ENCODE measurements around the gene SLC1A2.

Gene SLC1A2

DNA sequence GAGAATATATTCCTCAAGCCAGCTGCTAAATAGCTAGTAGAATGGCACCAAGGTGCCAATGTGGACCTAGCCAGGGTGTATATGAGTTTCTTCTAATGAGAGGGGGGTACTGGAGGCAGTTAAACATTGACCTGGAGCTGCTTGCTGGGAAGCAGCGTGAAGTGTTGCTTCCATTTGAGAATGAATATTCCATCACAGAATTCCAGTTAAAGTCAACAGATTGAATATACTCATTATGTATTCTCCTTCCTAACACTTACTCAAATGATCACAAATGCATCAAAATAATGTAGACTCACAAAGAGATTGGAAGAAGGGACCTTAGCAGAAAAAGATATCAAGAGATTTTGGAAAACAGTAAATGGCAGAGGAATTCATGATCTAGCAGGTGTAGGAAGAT lies 178.3 kb downstream of the SLC1A2 start:
- H3K4me3 ChIP-seq (ENCODE audit: low read length in 2 of 2): no peak overlapping the region
- H3K4me1 ChIP-seq (ENCODE audit: control insufficient read depth in 2 of 2, insufficient read depth in 1 of 2, low read depth in 1 of 2, low read length in 2 of 2): no peaks in the 10 kb centered on the region
- WGBS, 2 donors (ENCODE audit: extremely low coverage in 2 of 2, insufficient read length in 2 of 2, insufficient replicate concordance in 1 of 2): no CpG with 5 or more reads among the region's 1 CpG
- H2BK120ac ChIP-seq (ENCODE audit: low read depth, low read length): no peak overlapping the region
- H3K4me2 ChIP-seq (ENCODE audit: insufficient read depth, low read length, poor library complexity, severe bottlenecking): no peak overlapping the region
- H3K27ac ChIP-seq (replicated peaks; ENCODE audit: low read length): no peak overlapping the region
- no peaks in the 10 kb centered on the region for H3K36me3 ChIP-seq (replicated peaks in 1 of 2; ENCODE audit: control insufficient read depth in 2 of 2, insufficient read depth in 2 of 2, low read length in 2 of 2)
- no peak for DNase-seq (ENCODE audit: low spot score)
- no peak overlapping the region for H3K23ac ChIP-seq (ENCODE audit: low read depth, low read length, poor library complexity)
- no peaks in the 10 kb centered on the region for H3K27me3 ChIP-seq (ENCODE audit: control insufficient read depth in 3 of 3, insufficient read depth in 3 of 3, low read depth in 1 of 3, low read length in 3 of 3)
- H3K9me3 ChIP-seq (replicated peaks in 1 of 2; ENCODE audit: control insufficient read depth in 2 of 2, insufficient read depth in 1 of 2, low read depth in 1 of 2, low read length in 2 of 2): no peaks in the 10 kb centered on the region
- H3K9ac ChIP-seq (ENCODE audit: low read depth, low read length, poor library complexity): no peak overlapping the region
- H3K14ac ChIP-seq (ENCODE audit: low read length): no peak overlapping the region
- H4K8ac ChIP-seq (ENCODE audit: low read depth, low read length): no peak overlapping the region
- H3K79me1 ChIP-seq (ENCODE audit: low read depth, low read length): no peaks in the 10 kb centered on the region
- H2BK15ac ChIP-seq (ENCODE audit: low read length): no peak overlapping the region
- H3K18ac ChIP-seq (ENCODE audit: low read length): no peak overlapping the region
- no peak overlapping the region for H2BK5ac ChIP-seq (ENCODE audit: low read length)
- no peak overlapping the region for H3K4ac ChIP-seq (ENCODE audit: low read length)
- no peak overlapping the region for H4K91ac ChIP-seq (ENCODE audit: low read depth, low read length, poor library complexity)
- no peak overlapping the region for H2BK12ac ChIP-seq (ENCODE audit: low read length)
- H2AFZ ChIP-seq (ENCODE audit: low read length): no peak overlapping the region
- no peak overlapping the region for H2AK5ac ChIP-seq (ENCODE audit: low read depth, low read length)

DNA sequence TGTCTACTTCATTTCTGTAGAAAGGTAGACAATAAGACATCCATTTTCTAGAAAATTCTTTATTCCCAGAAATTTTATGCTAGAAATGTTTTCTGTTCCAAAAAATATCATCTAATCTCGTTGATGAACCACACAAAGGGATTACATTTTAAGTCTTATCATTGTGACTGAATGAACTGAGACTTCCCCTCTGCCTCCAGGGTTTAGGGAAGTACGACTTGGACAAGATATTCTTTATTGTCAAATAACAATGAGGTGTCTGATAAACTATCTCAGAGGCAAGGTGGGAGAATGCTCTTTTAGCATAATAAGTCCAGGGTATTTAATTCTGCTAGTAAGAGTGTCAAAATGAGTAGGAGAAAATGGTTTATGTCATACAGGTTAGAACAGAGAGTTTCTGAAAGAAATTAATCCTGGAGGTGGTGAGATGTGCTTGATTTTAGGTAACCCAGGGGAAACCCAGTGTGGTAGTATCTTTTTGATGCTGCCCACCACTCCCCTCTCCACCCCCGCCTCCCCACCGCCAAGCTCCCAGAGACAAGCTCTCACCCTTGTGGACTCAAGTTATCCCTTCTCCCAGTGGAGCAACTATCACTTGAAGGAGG lies 179.8 kb downstream of the SLC1A2 start:
- Histone ChIP-seq H3K4me3 (ENCODE audit: low read length in 2 of 2) (no peak overlapping the region), H3K23ac (ENCODE audit: low read depth, low read length, poor library complexity) (no peak overlapping the region), H3K14ac (ENCODE audit: low read length) (no peak overlapping the region), H2BK5ac (ENCODE audit: low read length) (no peak overlapping the region), H2AK5ac (ENCODE audit: low read depth, low read length) (no peak overlapping the region), H4K91ac (ENCODE audit: low read depth, low read length, poor library complexity) (no peak overlapping the region), H3K79me1 (ENCODE audit: low read depth, low read length) (no peaks in the 10 kb centered on the region), H2BK15ac (ENCODE audit: low read length) (no peak overlapping the region), H2BK12ac (ENCODE audit: low read length) (no peak overlapping the region), H2BK120ac (ENCODE audit: low read depth, low read length) (no peak overlapping the region), H3K9ac (ENCODE audit: low read depth, low read length, poor library complexity) (no peak overlapping the region), H3K27me3 (ENCODE audit: control insufficient read depth in 3 of 3, insufficient read depth in 3 of 3, low read depth in 1 of 3, low read length in 3 of 3) (no peaks in the 10 kb centered on the region), H4K8ac (ENCODE audit: low read depth, low read length) (no peak overlapping the region), H3K4me2 (ENCODE audit: insufficient read depth, low read length, poor library complexity, severe bottlenecking) (no peak overlapping the region), H3K4me1 (ENCODE audit: control insufficient read depth in 2 of 2, insufficient read depth in 1 of 2, low read depth in 1 of 2, low read length in 2 of 2) (no peaks in the 10 kb centered on the region), H3K18ac (ENCODE audit: low read length) (no peak overlapping the region), H3K4ac (ENCODE audit: low read length) (no peak overlapping the region), H3K9me3 (replicated peaks in 1 of 2; ENCODE audit: control insufficient read depth in 2 of 2, insufficient read depth in 1 of 2, low read depth in 1 of 2, low read length in 2 of 2) (peaks cover 0 to under 1% of the 10 kb centered on the region in 2 donors), H3K36me3 (replicated peaks in 1 of 2; ENCODE audit: control insufficient read depth in 2 of 2, insufficient read depth in 2 of 2, low read length in 2 of 2) (no peaks in the 10 kb centered on the region), H2AFZ (ENCODE audit: low read length) (no peak overlapping the region), H3K27ac (replicated peaks; ENCODE audit: low read length) (no peak overlapping the region)
- WGBS, 2 donors (ENCODE audit: extremely low coverage in 2 of 2, insufficient read length in 2 of 2, insufficient replicate concordance in 1 of 2): no CpG with 5 or more reads among the region's 4 CpGs
- no peak for DNase-seq (ENCODE audit: low spot score)

- Histone ChIP-seq H3K27me3 (ENCODE audit: control insufficient read depth in 3 of 3, insufficient read depth in 3 of 3, low read depth in 1 of 3, low read length in 3 of 3) (no peaks in the 10 kb centered on the region), H3K27ac (replicated peaks; ENCODE audit: low read length) (no peak overlapping the region), H3K4me1 (ENCODE audit: control insufficient read depth in 2 of 2, insufficient read depth in 1 of 2, low read depth in 1 of 2, low read length in 2 of 2) (no peaks in the 10 kb centered on the region), H3K18ac (ENCODE audit: low read length) (no peak overlapping the region), H3K79me1 (ENCODE audit: low read depth, low read length) (no peaks in the 10 kb centered on the region), H3K36me3 (replicated peaks in 1 of 2; ENCODE audit: control insufficient read depth in 2 of 2, insufficient read depth in 2 of 2, low read length in 2 of 2) (no peaks in the 10 kb centered on the region), H3K4ac (ENCODE audit: low read length) (no peak overlapping the region), H2AFZ (ENCODE audit: low read length) (no peak overlapping the region), H2BK15ac (ENCODE audit: low read length) (no peak overlapping the region), H2BK120ac (ENCODE audit: low read depth, low read length) (no peak overlapping the region), H3K23ac (ENCODE audit: low read depth, low read length, poor library complexity) (no peak overlapping the region), H3K9me3 (replicated peaks in 1 of 2; ENCODE audit: control insufficient read depth in 2 of 2, insufficient read depth in 1 of 2, low read depth in 1 of 2, low read length in 2 of 2) (peaks cover 0 to 4% of the 10 kb centered on the region in 2 donors), H4K91ac (ENCODE audit: low read depth, low read length, poor library complexity) (no peak overlapping the region), H2BK5ac (ENCODE audit: low read length) (no peak overlapping the region), H2BK12ac (ENCODE audit: low read length) (no peak overlapping the region), H3K9ac (ENCODE audit: low read depth, low read length, poor library complexity) (no peak overlapping the region), H3K4me2 (ENCODE audit: insufficient read depth, low read length, poor library complexity, severe bottlenecking) (no peak overlapping the region), H4K8ac (ENCODE audit: low read depth, low read length) (no peak overlapping the region), H2AK5ac (ENCODE audit: low read depth, low read length) (no peak overlapping the region), H3K4me3 (ENCODE audit: low read length in 2 of 2) (no peak overlapping the region), H3K14ac (ENCODE audit: low read length) (no peak overlapping the region)
- DNase-seq (ENCODE audit: low spot score): no peak
- no CpG with 5 or more reads among the region's 1 CpG for WGBS, 2 donors (ENCODE audit: extremely low coverage in 2 of 2, insufficient read length in 2 of 2, insufficient replicate concordance in 1 of 2)
These were observed 180.5 kb downstream of the SLC1A2 start for GRCh38 chr11:35238882-35239281.

DNA sequence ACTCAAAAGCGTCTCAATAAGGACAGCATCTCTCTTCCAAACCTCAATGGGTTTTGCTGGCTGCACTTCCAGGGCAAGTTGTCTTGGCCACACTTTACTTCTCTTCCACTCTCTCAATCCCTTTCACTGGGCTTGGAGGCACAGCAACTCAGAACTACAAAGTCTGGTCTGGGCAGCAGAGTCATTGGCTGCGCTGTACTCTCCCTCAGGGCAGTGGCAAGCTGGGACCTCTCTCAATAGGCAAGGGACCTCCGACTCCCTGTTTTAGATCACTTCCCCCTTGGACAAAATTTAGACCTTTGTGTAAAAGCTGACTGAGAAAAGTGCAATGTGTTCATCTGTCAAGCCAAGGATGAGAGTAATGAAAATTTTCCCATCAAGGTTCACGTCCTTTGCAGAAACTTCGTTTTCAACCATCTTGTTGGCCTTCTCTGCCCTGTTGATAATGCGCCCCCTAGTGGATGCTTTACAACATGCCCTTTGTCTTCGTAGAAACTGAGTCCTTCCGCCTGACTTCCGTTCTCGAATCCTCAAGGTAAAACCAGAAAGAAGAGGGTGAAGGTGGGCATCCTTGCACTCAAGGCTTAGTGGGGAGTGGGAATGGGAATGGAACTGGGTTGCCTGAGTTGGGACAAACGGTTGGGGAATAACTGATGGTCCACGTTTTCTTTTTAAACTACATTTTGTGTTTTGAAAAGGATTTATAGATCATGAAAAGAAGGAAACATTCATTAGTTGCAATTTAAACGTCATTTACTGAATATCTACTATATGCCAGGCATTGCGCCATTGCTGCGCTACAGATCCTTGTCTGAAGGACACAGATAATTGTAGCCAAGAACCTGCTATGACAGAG lies 181.3 kb downstream of the SLC1A2 start:
- Histone ChIP-seq H3K14ac (ENCODE audit: low read length) (no peak overlapping the region), H2BK120ac (ENCODE audit: low read depth, low read length) (no peak overlapping the region), H3K27ac (replicated peaks; ENCODE audit: low read length) (no peak overlapping the region), H4K91ac (ENCODE audit: low read depth, low read length, poor library complexity) (no peak overlapping the region), H2BK15ac (ENCODE audit: low read length) (no peak overlapping the region), H3K4me1 (ENCODE audit: control insufficient read depth in 2 of 2, insufficient read depth in 1 of 2, low read depth in 1 of 2, low read length in 2 of 2) (no peaks in the 10 kb centered on the region), H3K4me3 (ENCODE audit: low read length in 2 of 2) (no peak overlapping the region), H3K79me1 (ENCODE audit: low read depth, low read length) (no peaks in the 10 kb centered on the region), H4K8ac (ENCODE audit: low read depth, low read length) (no peak overlapping the region), H3K4me2 (ENCODE audit: insufficient read depth, low read length, poor library complexity, severe bottlenecking) (no peak overlapping the region), H3K18ac (ENCODE audit: low read length) (no peak overlapping the region), H2AK5ac (ENCODE audit: low read depth, low read length) (no peak overlapping the region), H2BK12ac (ENCODE audit: low read length) (no peak overlapping the region), H3K9ac (ENCODE audit: low read depth, low read length, poor library complexity) (no peak overlapping the region), H3K23ac (ENCODE audit: low read depth, low read length, poor library complexity) (no peak overlapping the region), H3K4ac (ENCODE audit: low read length) (no peak overlapping the region), H3K9me3 (replicated peaks in 1 of 2; ENCODE audit: control insufficient read depth in 2 of 2, insufficient read depth in 1 of 2, low read depth in 1 of 2, low read length in 2 of 2) (peaks cover 0 to 6% of the 10 kb centered on the region in 2 donors), H3K36me3 (replicated peaks in 1 of 2; ENCODE audit: control insufficient read depth in 2 of 2, insufficient read depth in 2 of 2, low read length in 2 of 2) (no peaks in the 10 kb centered on the region), H2AFZ (ENCODE audit: low read length) (peak overlapping the region; percentile 65), H3K27me3 (ENCODE audit: control insufficient read depth in 3 of 3, insufficient read depth in 3 of 3, low read depth in 1 of 3, low read length in 3 of 3) (no peaks in the 10 kb centered on the region), H2BK5ac (ENCODE audit: low read length) (no peak overlapping the region)
- peak; percentile 69 for DNase-seq (ENCODE audit: low spot score)
- WGBS, 2 donors (ENCODE audit: extremely low coverage in 2 of 2, insufficient read length in 2 of 2, insufficient replicate concordance in 1 of 2): no CpG with 5 or more reads among the region's 15 CpGs
